GM21737 (cell line): ENCODE data around the gene IQCF5.
"Not testable (repeated sequence)": the region's sequence is repeated elsewhere in the genome, so short reads cannot be mapped to it uniquely, and the experiment has no call there.

Experiments
- ATAC-seq: cut with Tn5 transposase; IDR thresholded peaks from one replicate; pipeline ENCODE4 v1.9.1; 2021; ENCODE audit warnings: mild to moderate bottlenecking, moderate library complexity; ENCODE audit not compliant: unreplicated experiment

Gene IQCF5

GRCh38 chr3:51875501-51875900, at the start of gene IQCF5:
Gene IQCF5, minus strand, starts transcription at chr3:51875601. Its CDS starts 70 bp downstream, at chr3:51875531.
- ATAC-seq, result no peak

GRCh38 chr3:51921081-51921578, 45.7 kb upstream of the IQCF5 start:
- ATAC-seq, result no peak

- no peak for ATAC-seq
Measured at GRCh38 chr3:51916418-51916817, 41.0 kb upstream of the IQCF5 start.

- ATAC-seq, result no peak
Measured at GRCh38 chr3:51908026-51908425, 32.6 kb upstream of the IQCF5 start.

GRCh38 chr3:51904034-51904823, 28.8 kb upstream of the IQCF5 start:
- no peak for ATAC-seq

- not testable (repeated sequence) for ATAC-seq
Measured at GRCh38 chr3:51902361-51902760, 27.0 kb upstream of the IQCF5 start.

GRCh38 chr3:51900043-51900442, 24.6 kb upstream of the IQCF5 start:
- ATAC-seq, result not testable (repeated sequence)

- ATAC-seq, result no peak
Measured at GRCh38 chr3:51897391-51897790, 22.0 kb upstream of the IQCF5 start.

GRCh38 chr3:51896607-51897305, 21.4 kb upstream of the IQCF5 start:
- ATAC-seq, result no peak

- no peak for ATAC-seq
Measured at GRCh38 chr3:51894939-51895338, 19.5 kb upstream of the IQCF5 start.

GRCh38 chr3:51894391-51894790, 19.0 kb upstream of the IQCF5 start:
- ATAC-seq, result no peak

GRCh38 chr3:51891242-51892039, 16.0 kb upstream of the IQCF5 start:
- ATAC-seq, result no peak

- no peak for ATAC-seq
Measured at GRCh38 chr3:51888463-51889105, 13.2 kb upstream of the IQCF5 start.

GRCh38 chr3:51887620-51888019, 12.2 kb upstream of the IQCF5 start:
- no peak for ATAC-seq

GRCh38 chr3:51886447-51886846, 11.0 kb upstream of the IQCF5 start:
- ATAC-seq, result no peak

- ATAC-seq, result no peak
Measured at GRCh38 chr3:51879937-51880336, 4.5 kb upstream of the IQCF5 start.

- no peak for ATAC-seq
Measured at GRCh38 chr3:51876186-51876585, 785 bp upstream of the IQCF5 start.

GRCh38 chr3:51874889-51875288, 512 bp downstream of the IQCF5 start:
- no peak for ATAC-seq

GRCh38 chr3:51874411-51874810, 990 bp downstream of the IQCF5 start:
- ATAC-seq, result no peak

GRCh38 chr3:51873876-51874275, 1.5 kb downstream of the IQCF5 start:
- no peak for ATAC-seq

GRCh38 chr3:51873253-51873766, 2.1 kb downstream of the IQCF5 start:
- ATAC-seq, result no peak
